ENCODE data around the gene MAB21L4.

- TF ChIP-seq CTCF (IDR thresholded peaks at IDR 0.05) (no peak), SIN3A (IDR thresholded peaks at IDR 0.05; ENCODE audit: borderline replicate concordance, insufficient read depth, low read depth, low read length) (no peak), REST (IDR thresholded peaks at IDR 0.05; ENCODE audit: insufficient read depth in 1 of 2, low read depth in 2 of 2, low read length in 1 of 2) (no peak)
Measured at GRCh38 chr2:240932724-240933047, 36.7 kb upstream of the MAB21L4 start.
